H9 (cell line): ENCODE data around the gene APRT. TPM values are rescaled to one million over a fixed set of nuclear protein-coding genes. Genes with fewer than 3 reads are reported as not detected.
"Not testable (repeated sequence)": the region's sequence is repeated elsewhere in the genome, so short reads cannot be mapped to it uniquely, and the experiment has no call there.

Source experiments
- DNase-seq: peaks from one replicate; pipeline ENCODE4 v3.0.0-alpha.2; 2017
- H2AFZ ChIP-seq: one replicate; pipeline ENCODE4 v1.6.1; 2013; ENCODE audit warnings: mild to moderate bottlenecking, low read length, control low read depth, moderate library complexity
- H2AK5ac ChIP-seq: 2 replicates; pipeline ENCODE4 v1.6.1; 2013; ENCODE audit warnings: low read length, control low read depth, mixed read lengths; ENCODE audit not compliant: insufficient read length
- H2BK120ac ChIP-seq: one replicate; pipeline ENCODE4 v1.6.1; 2013; ENCODE audit warnings: low read depth, mild to moderate bottlenecking, low read length, control low read depth, inconsistent platforms; ENCODE audit not compliant: poor library complexity, severe bottlenecking
- H2BK12ac ChIP-seq: 2 replicates; pipeline ENCODE4 v1.6.1; 2013; ENCODE audit warnings: low read length, control low read depth, mixed read lengths, low read depth; ENCODE audit not compliant: insufficient read length
- H2BK15ac ChIP-seq: 2 replicates; pipeline ENCODE4 v1.6.1; 2013; ENCODE audit warnings: low read depth, low read length, control low read depth
- H2BK20ac ChIP-seq: one replicate; pipeline ENCODE4 v1.6.1; 2013; ENCODE audit warnings: low read depth, mild to moderate bottlenecking, low read length, control low read depth, inconsistent platforms; ENCODE audit not compliant: poor library complexity, severe bottlenecking
- H2BK5ac ChIP-seq: 2 replicates; pipeline ENCODE4 v1.6.1; 2013; ENCODE audit warnings: low read length, control low read depth, mixed read lengths; ENCODE audit not compliant: insufficient read length
- H3K14ac ChIP-seq: 2 replicates; pipeline ENCODE4 v1.6.1; 2013; ENCODE audit warnings: low read length, control low read depth; ENCODE audit not compliant: insufficient read depth
- H3K18ac ChIP-seq: 2 replicates; pipeline ENCODE4 v1.6.1; 2013; ENCODE audit warnings: low read depth, mild to moderate bottlenecking, mixed read lengths, low read length, control low read depth; ENCODE audit not compliant: insufficient read length
- H3K23ac ChIP-seq: 2 replicates; pipeline ENCODE4 v1.6.1; 2013; ENCODE audit warnings: low read length, control low read depth, mixed read lengths, low read depth; ENCODE audit not compliant: insufficient read length
- H3K23me2 ChIP-seq: 2 replicates; pipeline ENCODE4 v1.6.1; 2013; ENCODE audit warnings: low read depth, mild to moderate bottlenecking, mixed read lengths, low read length, control low read depth; ENCODE audit not compliant: insufficient read length, poor library complexity, severe bottlenecking
- H3K27ac ChIP-seq: 2 replicates; pipeline ENCODE4 v1.5.1; 2013; ENCODE audit warnings: low read length, control low read depth, mixed read lengths, low read depth; ENCODE audit not compliant: insufficient read length
- H3K27me3 ChIP-seq: 2 replicates; pipeline ENCODE4 v1.6.1; 2013; ENCODE audit warnings: low read length, control low read depth, inconsistent platforms; ENCODE audit not compliant: insufficient read depth
- H3K4ac ChIP-seq: 2 replicates; pipeline ENCODE4 v1.6.1; 2013; ENCODE audit warnings: low read depth, mild to moderate bottlenecking, control low read depth, inconsistent platforms, low read length, moderate library complexity
- H3K4me1 ChIP-seq: 2 replicates; pipeline ENCODE4 v1.6.1; 2013; ENCODE audit warnings: low read length, control low read depth, inconsistent platforms; ENCODE audit not compliant: insufficient read depth
- H3K4me2 ChIP-seq: 2 replicates; pipeline ENCODE4 v1.6.1; 2013; ENCODE audit warnings: low read length, control low read depth, mixed read lengths; ENCODE audit not compliant: insufficient read length, insufficient read depth
- H3K56ac ChIP-seq: 2 replicates; pipeline ENCODE4 v1.6.1; 2013; ENCODE audit warnings: low read depth, mild to moderate bottlenecking, mixed read lengths, low read length, control low read depth; ENCODE audit not compliant: insufficient read length
- H3K79me1 ChIP-seq: 2 replicates; pipeline ENCODE4 v1.6.1; 2013; ENCODE audit warnings: low read depth, mild to moderate bottlenecking, moderate library complexity, low read length, control low read depth, inconsistent platforms; ENCODE audit not compliant: insufficient read depth, poor library complexity, severe bottlenecking
- H3K79me2 ChIP-seq: 2 replicates; pipeline ENCODE4 v1.6.1; 2013; ENCODE audit warnings: low read length, control low read depth, inconsistent platforms; ENCODE audit not compliant: insufficient read depth
- H3K9ac ChIP-seq: 2 replicates; pipeline ENCODE4 v1.6.1; 2013; ENCODE audit warnings: low read length, control low read depth, mixed read lengths; ENCODE audit not compliant: insufficient read length; ENCODE audit errors: extremely low read depth
- H3K9me3 ChIP-seq: one replicate; pipeline ENCODE4 v1.6.1; 2013; ENCODE audit warnings: low read depth, low read length, inconsistent platforms; ENCODE audit not compliant: control insufficient read depth
- H3T11ph ChIP-seq: one replicate; pipeline ENCODE4 v1.6.1; 2013; ENCODE audit warnings: mild to moderate bottlenecking, low read length, control low read depth, inconsistent platforms
- H4K20me1 ChIP-seq: one replicate; pipeline ENCODE4 v1.6.1; 2013; ENCODE audit not compliant: control insufficient read depth, insufficient read length, insufficient read depth
- H4K5ac ChIP-seq: 2 replicates; pipeline ENCODE4 v1.6.1; 2013; ENCODE audit warnings: low read depth, mild to moderate bottlenecking, mixed read lengths, low read length, control low read depth; ENCODE audit not compliant: insufficient read length
- H4K8ac ChIP-seq: replicated peaks from 2 replicates; pipeline ENCODE4 v1.6.1; 2013; ENCODE audit warnings: low read length, control low read depth, mixed read lengths, low read depth; ENCODE audit not compliant: insufficient read length
- H4K91ac ChIP-seq: 2 replicates; pipeline ENCODE4 v1.6.1; 2013; ENCODE audit warnings: low read depth, mild to moderate bottlenecking, moderate library complexity, mixed read lengths, low read length, control low read depth; ENCODE audit not compliant: insufficient read length
- H3K27ac Mint-ChIP-seq, 3 experiments: 2 replicates in 2 of 3; 3 replicates in 1 of 3; pipeline ENCODE4 v1.8.0; 2020 to 2021; ENCODE audit warnings: mixed read lengths in 3 of 3, mild to moderate bottlenecking in 1 of 3, moderate library complexity in 1 of 3
- H3K27me3 Mint-ChIP-seq: 2 replicates; pipeline ENCODE4 v1.8.0; 2021; ENCODE audit warnings: low read depth, mild to moderate bottlenecking, moderate library complexity, mixed read lengths
- H3K36me3 Mint-ChIP-seq, 3 experiments: 2 replicates in 2 of 3; 3 replicates in 1 of 3; pipeline ENCODE4 v1.8.0; 2020 to 2021; ENCODE audit warnings: low read depth in 3 of 3, mixed read lengths in 3 of 3; ENCODE audit not compliant: insufficient read depth in 1 of 3
- H3K4me1 Mint-ChIP-seq, 2 experiments: 2 replicates each; pipeline ENCODE4 v1.8.0; 2020; ENCODE audit warnings: mixed read lengths in 2 of 2
- H3K4me3 Mint-ChIP-seq, 2 experiments: 2 replicates in 1 of 2; 3 replicates in 1 of 2; pipeline ENCODE4 v1.8.0; 2020 to 2021; ENCODE audit warnings: mild to moderate bottlenecking in 2 of 2, mixed read lengths in 2 of 2, moderate library complexity in 1 of 2
- H3K9me3 Mint-ChIP-seq, 2 experiments: 2 replicates in 1 of 2; 3 replicates in 1 of 2; pipeline ENCODE4 v1.8.0; 2020; ENCODE audit warnings: mild to moderate bottlenecking in 2 of 2, mixed read lengths in 2 of 2, moderate library complexity in 1 of 2
- WGBS: extraction: QIAGEN DNeasy Blood & Tissue Kit; methylation state at CpG from one replicate; pipeline ENCODE4 v1.1.7; 2013; ENCODE audit warnings: missing lambda C conversion rate, low lambda C conversion rate, mixed read lengths; ENCODE audit not compliant: insufficient read length; ENCODE audit errors: extremely low coverage; 5-methylcytosine and 5-hydroxymethylcytosine counted together
- total RNA-seq: library from RNA; stranded (reverse); gene quantifications from 2 replicates; pipeline ENCODE4 v1.2.1, GENCODE V29; 2021
- TF ChIP-seq, protein P1 (sequence below): fragments of 200-600 bp; sonication (generic); conservative IDR thresholded peaks from 3 replicates; pipeline ENCODE4 v1.8.0; 2021; ENCODE audit warnings: antibody characterized with exemption, mild to moderate bottlenecking

The APRT gene
- total RNA-seq, 1 experiment from 2014 or later = 246 TPM

DNA sequence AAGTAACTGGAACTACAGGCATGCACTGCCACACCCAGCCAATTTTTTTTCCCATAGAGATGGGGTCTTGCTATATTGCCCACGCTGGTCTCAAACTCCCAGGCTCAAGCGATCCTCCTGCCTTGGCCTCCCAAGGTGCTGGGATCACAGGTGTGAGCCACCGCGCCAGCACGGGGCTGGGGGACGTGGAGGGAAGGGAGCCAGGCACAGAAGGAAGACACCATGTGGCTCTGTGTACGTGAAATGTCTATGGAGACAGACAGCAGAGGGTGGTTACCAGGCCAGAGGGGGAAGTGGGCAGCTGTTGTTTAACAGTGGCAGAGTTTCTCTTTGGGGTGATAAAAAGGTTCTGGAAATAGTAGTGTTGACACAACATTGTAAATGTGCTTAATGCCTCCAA, 22.1 kb downstream of the APRT start:
- Histone ChIP-seq H3K56ac (no peak overlapping the region), H4K20me1 (no peaks in the 10 kb centered on the region), H3K4me2 (no peak overlapping the region), H3K9me3 (no peaks in the 10 kb centered on the region), H3K23ac (no peak overlapping the region), H2BK12ac (no peak overlapping the region), H3K9ac (no peak overlapping the region), H4K8ac (no peak overlapping the region), H4K5ac (no peak overlapping the region), H3K18ac (no peak overlapping the region), H2BK5ac (no peak overlapping the region), H2BK120ac (no peak overlapping the region), H3K4ac (no peak overlapping the region), H4K91ac (no peak overlapping the region), H2AFZ (no peak overlapping the region), H3K14ac (no peak overlapping the region), H2AK5ac (no peak overlapping the region), H2BK15ac (no peak overlapping the region), H3K27ac (no peak overlapping the region), H3K27me3 (no peaks in the 10 kb centered on the region), H3T11ph (no peak overlapping the region), H2BK20ac (no peak overlapping the region), H3K79me1 (no peaks in the 10 kb centered on the region), H3K79me2 (no peaks in the 10 kb centered on the region), H3K23me2 (peaks cover 5% of the 10 kb centered on the region), H3K4me1 (peaks cover 3% of the 10 kb centered on the region; the same call in 1 of the 2 replicates)
- no peak overlapping the region for H3K27ac Mint-ChIP-seq
- H3K36me3 Mint-ChIP-seq = no peaks in the 10 kb centered on the region
- H3K4me1 Mint-ChIP-seq = peaks cover 11 to 36% of the 10 kb centered on the region in 2 experiments
- peaks cover 8% of the 10 kb centered on the region for H3K27me3 Mint-ChIP-seq
- H3K4me3 Mint-ChIP-seq = no peak overlapping the region; a peak in 1 of 5 replicates
- DNase-seq = no peak
- TF ChIP-seq, protein P1, sequence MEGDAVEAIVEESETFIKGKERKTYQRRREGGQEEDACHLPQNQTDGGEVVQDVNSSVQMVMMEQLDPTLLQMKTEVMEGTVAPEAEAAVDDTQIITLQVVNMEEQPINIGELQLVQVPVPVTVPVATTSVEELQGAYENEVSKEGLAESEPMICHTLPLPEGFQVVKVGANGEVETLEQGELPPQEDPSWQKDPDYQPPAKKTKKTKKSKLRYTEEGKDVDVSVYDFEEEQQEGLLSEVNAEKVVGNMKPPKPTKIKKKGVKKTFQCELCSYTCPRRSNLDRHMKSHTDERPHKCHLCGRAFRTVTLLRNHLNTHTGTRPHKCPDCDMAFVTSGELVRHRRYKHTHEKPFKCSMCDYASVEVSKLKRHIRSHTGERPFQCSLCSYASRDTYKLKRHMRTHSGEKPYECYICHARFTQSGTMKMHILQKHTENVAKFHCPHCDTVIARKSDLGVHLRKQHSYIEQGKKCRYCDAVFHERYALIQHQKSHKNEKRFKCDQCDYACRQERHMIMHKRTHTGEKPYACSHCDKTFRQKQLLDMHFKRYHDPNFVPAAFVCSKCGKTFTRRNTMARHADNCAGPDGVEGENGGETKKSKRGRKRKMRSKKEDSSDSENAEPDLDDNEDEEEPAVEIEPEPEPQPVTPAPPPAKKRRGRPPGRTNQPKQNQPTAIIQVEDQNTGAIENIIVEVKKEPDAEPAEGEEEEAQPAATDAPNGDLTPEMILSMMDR = no peak
- WGBS = no CpG with 5 or more reads among the region's 7 CpGs
- no peaks in the 10 kb centered on the region for H3K9me3 Mint-ChIP-seq

DNA sequence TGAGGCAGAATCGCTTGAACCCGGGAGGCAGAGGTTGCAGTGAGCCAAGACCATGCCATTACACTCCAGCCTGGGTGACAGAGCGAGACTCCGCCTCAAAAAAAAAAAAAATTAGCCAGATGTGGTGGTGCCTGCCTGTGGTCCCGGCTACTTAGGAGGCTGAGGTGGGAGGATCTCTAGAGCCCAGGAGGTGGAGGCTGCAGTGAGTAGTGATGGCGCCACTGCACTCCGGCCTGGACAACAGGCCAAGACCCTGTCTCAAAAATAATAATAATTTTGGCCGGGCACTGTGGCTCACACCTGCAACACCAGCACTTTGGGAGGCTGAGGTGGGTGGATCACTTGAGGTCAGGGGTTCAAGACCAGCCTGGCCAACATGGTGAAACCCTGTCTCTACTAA, 23.0 kb downstream of the APRT start:
- not testable (repeated sequence) for H3K79me1 ChIP-seq, H3K9ac ChIP-seq, H3K27ac Mint-ChIP-seq, H3K4me2 ChIP-seq, H2BK12ac ChIP-seq, H2AFZ ChIP-seq, H2BK20ac ChIP-seq, H3K27me3 ChIP-seq, H3K18ac ChIP-seq, H3K56ac ChIP-seq, H3T11ph ChIP-seq, H3K4ac ChIP-seq, DNase-seq, H2BK120ac ChIP-seq, H3K9me3 ChIP-seq, H3K27me3 Mint-ChIP-seq, H3K27ac ChIP-seq, H2BK15ac ChIP-seq, H3K79me2 ChIP-seq, H3K36me3 Mint-ChIP-seq, H4K8ac ChIP-seq, H4K5ac ChIP-seq, H3K4me3 Mint-ChIP-seq, H3K14ac ChIP-seq, H2BK5ac ChIP-seq, H4K20me1 ChIP-seq, H2AK5ac ChIP-seq, H3K9me3 Mint-ChIP-seq, H3K4me1 ChIP-seq, H4K91ac ChIP-seq, H3K23ac ChIP-seq
- no CpG with 5 or more reads among the region's 8 CpGs for WGBS
- peaks cover 11 to 35% of the 10 kb centered on the region in 2 experiments for H3K4me1 Mint-ChIP-seq
- H3K23me2 ChIP-seq = peaks cover 13% of the 10 kb centered on the region
